Measurements from ENCODE around the gene ERG28. TPM values are rescaled to one million over a fixed set of nuclear protein-coding genes. Genes with fewer than 3 reads are reported as not detected.

The ERG28 gene
- total RNA-seq, 1 donor: 7.2 TPM

GRCh38 chr14:75610834-75611233 is 49.8 kb downstream of the ERG28 start:
- Histone ChIP-seq H3K4me3 (ENCODE audit: insufficient read depth, low read length) (no peak overlapping the region), H3K36me3 (ENCODE audit: insufficient read depth, low read length) (no peaks in the 10 kb centered on the region), H4K20me1 (ENCODE audit: insufficient read depth, low read length) (peaks cover 3% of the 10 kb centered on the region), H3K79me2 (ENCODE audit: insufficient read depth, low read length) (no peaks in the 10 kb centered on the region), H2AFZ (ENCODE audit: low read length) (no peak overlapping the region), H3K27me3 (ENCODE audit: insufficient read depth, low read length) (no peaks in the 10 kb centered on the region), H3K4me1 (ENCODE audit: insufficient read depth, low read length) (peaks cover under 1% of the 10 kb centered on the region), H3K27ac (ENCODE audit: low read depth, low read length) (no peak overlapping the region), H3K9me3 (ENCODE audit: low read depth, low read length) (no peaks in the 10 kb centered on the region), H3K4me2 (ENCODE audit: insufficient read depth, low read length) (no peak overlapping the region)
- DNase-seq (ENCODE audit: insufficient read length, low spot score, missing footprints): no peak
- TF ChIP-seq CTCF (IDR thresholded peaks at IDR 0.05; ENCODE audit: extremely low read depth, low read depth, low read length): no peak

- Histone ChIP-seq H3K9me3 (ENCODE audit: low read depth, low read length) (no peaks in the 10 kb centered on the region), H3K27me3 (ENCODE audit: insufficient read depth, low read length) (no peaks in the 10 kb centered on the region), H3K27ac (ENCODE audit: low read depth, low read length) (no peak overlapping the region), H3K4me1 (ENCODE audit: insufficient read depth, low read length) (peaks cover 9% of the 10 kb centered on the region), H3K4me2 (ENCODE audit: insufficient read depth, low read length) (no peak overlapping the region), H3K36me3 (ENCODE audit: insufficient read depth, low read length) (no peaks in the 10 kb centered on the region), H3K4me3 (ENCODE audit: insufficient read depth, low read length) (no peak overlapping the region), H2AFZ (ENCODE audit: low read length) (no peak overlapping the region), H4K20me1 (ENCODE audit: insufficient read depth, low read length) (no peaks in the 10 kb centered on the region), H3K79me2 (ENCODE audit: insufficient read depth, low read length) (no peaks in the 10 kb centered on the region)
- no peak for TF ChIP-seq CTCF (IDR thresholded peaks at IDR 0.05; ENCODE audit: extremely low read depth, low read depth, low read length)
- DNase-seq (ENCODE audit: insufficient read length, low spot score, missing footprints): no peak
These were observed 50.8 kb downstream of the ERG28 start for GRCh38 chr14:75609606-75610475.

GRCh38 chr14:75609116-75609515 is 51.6 kb downstream of the ERG28 start:
- Histone ChIP-seq H3K36me3 (ENCODE audit: insufficient read depth, low read length) (no peaks in the 10 kb centered on the region), H3K4me1 (ENCODE audit: insufficient read depth, low read length) (peaks cover 9% of the 10 kb centered on the region), H4K20me1 (ENCODE audit: insufficient read depth, low read length) (no peaks in the 10 kb centered on the region), H3K9me3 (ENCODE audit: low read depth, low read length) (no peaks in the 10 kb centered on the region), H3K4me3 (ENCODE audit: insufficient read depth, low read length) (no peak overlapping the region), H3K27me3 (ENCODE audit: insufficient read depth, low read length) (no peaks in the 10 kb centered on the region), H3K79me2 (ENCODE audit: insufficient read depth, low read length) (no peaks in the 10 kb centered on the region), H3K27ac (ENCODE audit: low read depth, low read length) (no peak overlapping the region), H2AFZ (ENCODE audit: low read length) (no peak overlapping the region), H3K4me2 (ENCODE audit: insufficient read depth, low read length) (no peak overlapping the region)
- no peak for DNase-seq (ENCODE audit: insufficient read length, low spot score, missing footprints)
- no peak for TF ChIP-seq CTCF (IDR thresholded peaks at IDR 0.05; ENCODE audit: extremely low read depth, low read depth, low read length)

- H3K27me3 ChIP-seq (ENCODE audit: insufficient read depth, low read length): peaks cover 1% of the 10 kb centered on the region
- H3K79me2 ChIP-seq (ENCODE audit: insufficient read depth, low read length): no peaks in the 10 kb centered on the region
- no peak for DNase-seq (ENCODE audit: insufficient read length, low spot score, missing footprints)
- no peak overlapping the region for H3K27ac ChIP-seq (ENCODE audit: low read depth, low read length)
- no peaks in the 10 kb centered on the region for H4K20me1 ChIP-seq (ENCODE audit: insufficient read depth, low read length)
- no peak overlapping the region for H3K4me2 ChIP-seq (ENCODE audit: insufficient read depth, low read length)
- no peak for TF ChIP-seq CTCF (IDR thresholded peaks at IDR 0.05; ENCODE audit: extremely low read depth, low read depth, low read length)
- H3K4me3 ChIP-seq (ENCODE audit: insufficient read depth, low read length): no peak overlapping the region
- no peak overlapping the region for H2AFZ ChIP-seq (ENCODE audit: low read length)
- peaks cover 9% of the 10 kb centered on the region for H3K4me1 ChIP-seq (ENCODE audit: insufficient read depth, low read length)
- H3K36me3 ChIP-seq (ENCODE audit: insufficient read depth, low read length): no peaks in the 10 kb centered on the region
- H3K9me3 ChIP-seq (ENCODE audit: low read depth, low read length): no peaks in the 10 kb centered on the region
These were observed 52.6 kb downstream of the ERG28 start for GRCh38 chr14:75607842-75608640.
